Uterus (tissue), 2 donors: Measurements from ENCODE around the gene APOC4.

Experiments
- POLR2A ChIP-seq, 2 donors: fragments of 450-650 bp; IDR thresholded peaks; one replicate each; pipeline ENCODE4 v1.6.1; 2016; ENCODE audit warnings: antibody characterized with exemption in 2 of 2, mild to moderate bottlenecking in 1 of 2, moderate library complexity in 1 of 2
- TF ChIP-seq, protein P1 (sequence below), 4 experiments: fragments of 200-600 bp in 2 of 4; fragments of 450-650 bp in 2 of 4; sonication (generic) in 2 of 4; IDR thresholded peaks; one replicate each; pipeline ENCODE4 v1.5.1; 2016 to 2019; ENCODE audit warnings: antibody characterized with exemption in 4 of 4, mild to moderate bottlenecking in 2 of 4, moderate library complexity in 1 of 4

DNA sequence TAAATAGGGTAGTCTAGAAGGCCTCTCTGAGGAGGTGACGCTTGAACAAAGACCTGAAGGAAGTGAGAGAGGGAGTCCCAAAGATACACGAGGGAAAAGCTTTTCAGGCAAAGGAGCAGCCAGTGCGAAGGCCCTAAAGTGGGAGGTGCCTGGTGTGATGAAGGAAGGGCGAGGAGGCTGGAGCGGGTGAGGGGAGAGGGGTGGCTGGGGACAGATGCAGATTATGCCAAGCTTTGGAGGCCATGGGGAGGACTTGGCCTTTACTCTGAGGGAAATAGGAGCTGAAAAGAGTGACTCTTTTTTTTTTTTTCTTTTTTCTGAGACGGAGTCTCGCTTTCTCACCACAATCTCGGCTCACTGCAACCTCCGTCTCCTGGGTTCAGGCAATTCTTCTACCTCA lies 16.1 kb downstream of the APOC4 start:
- TF ChIP-seq, protein P1, sequence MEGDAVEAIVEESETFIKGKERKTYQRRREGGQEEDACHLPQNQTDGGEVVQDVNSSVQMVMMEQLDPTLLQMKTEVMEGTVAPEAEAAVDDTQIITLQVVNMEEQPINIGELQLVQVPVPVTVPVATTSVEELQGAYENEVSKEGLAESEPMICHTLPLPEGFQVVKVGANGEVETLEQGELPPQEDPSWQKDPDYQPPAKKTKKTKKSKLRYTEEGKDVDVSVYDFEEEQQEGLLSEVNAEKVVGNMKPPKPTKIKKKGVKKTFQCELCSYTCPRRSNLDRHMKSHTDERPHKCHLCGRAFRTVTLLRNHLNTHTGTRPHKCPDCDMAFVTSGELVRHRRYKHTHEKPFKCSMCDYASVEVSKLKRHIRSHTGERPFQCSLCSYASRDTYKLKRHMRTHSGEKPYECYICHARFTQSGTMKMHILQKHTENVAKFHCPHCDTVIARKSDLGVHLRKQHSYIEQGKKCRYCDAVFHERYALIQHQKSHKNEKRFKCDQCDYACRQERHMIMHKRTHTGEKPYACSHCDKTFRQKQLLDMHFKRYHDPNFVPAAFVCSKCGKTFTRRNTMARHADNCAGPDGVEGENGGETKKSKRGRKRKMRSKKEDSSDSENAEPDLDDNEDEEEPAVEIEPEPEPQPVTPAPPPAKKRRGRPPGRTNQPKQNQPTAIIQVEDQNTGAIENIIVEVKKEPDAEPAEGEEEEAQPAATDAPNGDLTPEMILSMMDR (IDR thresholded peaks at IDR 0.05), result no peak
- TF ChIP-seq POLR2A (IDR thresholded peaks at IDR 0.05), result no peak
